Hematopoietic multipotent progenitor cell treated with erythropoietin and hydrocortisone succinate and interleukin-3 and kit ligand, for 17 days (in vitro differentiated cells): ENCODE measurements around the gene ZMIZ1.
A peak's percentile ranks its signal among the peaks of the same experiment; 100 is the strongest.

Source experiments
- DNase-seq: peaks from one replicate; pipeline ENCODE4 v3.0.0-alpha.2; 2015; ENCODE audit warnings: low spot score

Gene ZMIZ1

GRCh38 chr10:79050896-79051555 is 17.7 kb upstream of the ZMIZ1 start:
- no peak for DNase-seq

- DNase-seq: no peak
Observed at GRCh38 chr10:79051766-79052165, 17.0 kb upstream of the ZMIZ1 start.

GRCh38 chr10:79052291-79053080 is 16.3 kb upstream of the ZMIZ1 start:
- DNase-seq: peak; percentile 46

GRCh38 chr10:79053081-79053434 is 15.7 kb upstream of the ZMIZ1 start:
- DNase-seq: no peak

GRCh38 chr10:79053481-79054202 is 15.1 kb upstream of the ZMIZ1 start:
- no peak for DNase-seq

GRCh38 chr10:79054203-79055099 is 14.3 kb upstream of the ZMIZ1 start:
- DNase-seq: peak; percentile 36

- DNase-seq: no peak
Observed at GRCh38 chr10:79055100-79055782, 13.5 kb upstream of the ZMIZ1 start.

GRCh38 chr10:79055892-79056291 is 12.9 kb upstream of the ZMIZ1 start:
- DNase-seq: no peak

- DNase-seq: no peak
Observed at GRCh38 chr10:79056361-79056735, 12.4 kb upstream of the ZMIZ1 start.

- DNase-seq: no peak
Observed at GRCh38 chr10:79056736-79057391, 11.9 kb upstream of the ZMIZ1 start.

GRCh38 chr10:79057481-79058275 is 11.1 kb upstream of the ZMIZ1 start:
- no peak for DNase-seq

GRCh38 chr10:79058899-79059841 is 9.6 kb upstream of the ZMIZ1 start:
- no peak for DNase-seq

- DNase-seq: no peak
Observed at GRCh38 chr10:79059859-79060379, 8.8 kb upstream of the ZMIZ1 start.

GRCh38 chr10:79060641-79061255 is 8.0 kb upstream of the ZMIZ1 start:
- no peak for DNase-seq

- no peak for DNase-seq
Observed at GRCh38 chr10:79061441-79062315, 7.1 kb upstream of the ZMIZ1 start.

GRCh38 chr10:79063071-79063491 is 5.7 kb upstream of the ZMIZ1 start:
- no peak for DNase-seq
